Activated T-cell treated with anti-CD3 and anti-CD28 coated beads, Interleukin-2, amount 50 U/mL, for 24 hours (primary cell): ENCODE results near the gene CRAT.
A peak's percentile ranks its signal among the peaks of the same experiment; 100 is the strongest.

Experiments used
- DNase-seq: peaks from one replicate; pipeline ENCODE4 v3.0.0-alpha.2; 2020
- H3K27ac Mint-ChIP-seq: 2 replicates; pipeline ENCODE4 v1.8.0; 2020; ENCODE audit warnings: mild to moderate bottlenecking, mixed read lengths
- H3K27me3 Mint-ChIP-seq: 2 replicates; pipeline ENCODE4 v1.8.0; 2020; ENCODE audit warnings: mixed read lengths
- H3K36me3 Mint-ChIP-seq: 2 replicates; pipeline ENCODE4 v1.8.0; 2020; ENCODE audit warnings: low read depth, mixed read lengths
- H3K4me1 Mint-ChIP-seq: 2 replicates; pipeline ENCODE4 v1.8.0; 2020; ENCODE audit warnings: low read depth, mixed read lengths
- H3K4me3 Mint-ChIP-seq: 2 replicates; pipeline ENCODE4 v1.8.0; 2020; ENCODE audit warnings: mild to moderate bottlenecking, moderate library complexity, mixed read lengths
- H3K9me3 Mint-ChIP-seq: 2 replicates; pipeline ENCODE4 v1.8.0; 2020; ENCODE audit warnings: mixed read lengths

CRAT gene

GRCh38 chr9:129074106-129074505, 36.5 kb downstream of the CRAT start:
- Mint-ChIP-seq H3K9me3 (no peaks in the 10 kb centered on the region), H3K27me3 (no peaks in the 10 kb centered on the region), H3K36me3 (peaks cover 14% of the 10 kb centered on the region), H3K27ac (peak overlapping the region; percentile 71), H3K4me1 (peaks cover 27% of the 10 kb centered on the region), H3K4me3 (no peak overlapping the region)
- no peak for DNase-seq

- DNase-seq, result no peak
- no peaks in the 10 kb centered on the region for H3K9me3 Mint-ChIP-seq
- H3K36me3 Mint-ChIP-seq, result peaks cover 20% of the 10 kb centered on the region
- peak overlapping the region; percentile 29 for H3K27ac Mint-ChIP-seq
- H3K27me3 Mint-ChIP-seq, result no peaks in the 10 kb centered on the region
- H3K4me3 Mint-ChIP-seq, result no peak overlapping the region
- peaks cover 32% of the 10 kb centered on the region for H3K4me1 Mint-ChIP-seq
Observed at GRCh38 chr9:129073404-129073803, 37.2 kb downstream of the CRAT start.

GRCh38 chr9:129072171-129072570, 38.4 kb downstream of the CRAT start:
- H3K36me3 Mint-ChIP-seq, result peaks cover 32% of the 10 kb centered on the region
- H3K27ac Mint-ChIP-seq, result no peak overlapping the region
- no peak for DNase-seq
- H3K27me3 Mint-ChIP-seq, result no peaks in the 10 kb centered on the region
- H3K4me3 Mint-ChIP-seq, result no peak overlapping the region
- H3K4me1 Mint-ChIP-seq, result peaks cover 36% of the 10 kb centered on the region
- no peaks in the 10 kb centered on the region for H3K9me3 Mint-ChIP-seq

- peaks cover 35% of the 10 kb centered on the region for H3K36me3 Mint-ChIP-seq
- peaks cover 36% of the 10 kb centered on the region for H3K4me1 Mint-ChIP-seq
- no peaks in the 10 kb centered on the region for H3K27me3 Mint-ChIP-seq
- no peaks in the 10 kb centered on the region for H3K9me3 Mint-ChIP-seq
- no peak overlapping the region for H3K27ac Mint-ChIP-seq
- no peak overlapping the region for H3K4me3 Mint-ChIP-seq
- DNase-seq, result no peak
Observed at GRCh38 chr9:129071526-129072126, 39.0 kb downstream of the CRAT start.

GRCh38 chr9:129070696-129071525, 39.7 kb downstream of the CRAT start:
- Mint-ChIP-seq H3K4me3 (no peak overlapping the region), H3K27me3 (no peaks in the 10 kb centered on the region), H3K9me3 (no peaks in the 10 kb centered on the region), H3K4me1 (peaks cover 36% of the 10 kb centered on the region), H3K36me3 (peaks cover 40% of the 10 kb centered on the region), H3K27ac (peak overlapping the region; percentile 33)
- no peak for DNase-seq

GRCh38 chr9:129069862-129070641, 40.5 kb downstream of the CRAT start:
- H3K9me3 Mint-ChIP-seq, result no peaks in the 10 kb centered on the region
- no peak overlapping the region for H3K4me3 Mint-ChIP-seq
- H3K27ac Mint-ChIP-seq, result peak overlapping the region; percentile 92
- H3K36me3 Mint-ChIP-seq, result peaks cover 47% of the 10 kb centered on the region
- peaks cover 36% of the 10 kb centered on the region for H3K4me1 Mint-ChIP-seq
- DNase-seq, result peak; percentile 35
- no peaks in the 10 kb centered on the region for H3K27me3 Mint-ChIP-seq

- DNase-seq, result peak; percentile 74
- Mint-ChIP-seq H3K27me3 (no peaks in the 10 kb centered on the region), H3K36me3 (peaks cover 54% of the 10 kb centered on the region), H3K4me3 (peak overlapping the region; percentile 34), H3K9me3 (no peaks in the 10 kb centered on the region), H3K4me1 (peaks cover 36% of the 10 kb centered on the region), H3K27ac (peak overlapping the region; percentile 92)
Observed at GRCh38 chr9:129068990-129069861, 41.4 kb downstream of the CRAT start.

- no peak overlapping the region for H3K4me3 Mint-ChIP-seq
Observed at GRCh38 chr9:129068110-129068509, 42.5 kb downstream of the CRAT start.

GRCh38 chr9:129064499-129064908, 46.1 kb downstream of the CRAT start:
- no peaks in the 10 kb centered on the region for H3K9me3 Mint-ChIP-seq
- no peak overlapping the region for H3K4me3 Mint-ChIP-seq
- peaks cover 72% of the 10 kb centered on the region for H3K36me3 Mint-ChIP-seq
- no peak overlapping the region for H3K27ac Mint-ChIP-seq
- H3K4me1 Mint-ChIP-seq, result peaks cover 14% of the 10 kb centered on the region
- no peaks in the 10 kb centered on the region for H3K27me3 Mint-ChIP-seq
- DNase-seq, result no peak

More at GRCh38 chr9:129068110-129068509, 42.5 kb downstream of the CRAT start:
- H3K9me3 Mint-ChIP-seq, result no peaks in the 10 kb centered on the region
- H3K36me3 Mint-ChIP-seq, result peaks cover 61% of the 10 kb centered on the region
- no peak for DNase-seq
- H3K27me3 Mint-ChIP-seq, result no peaks in the 10 kb centered on the region
- peak overlapping the region; percentile 92 for H3K27ac Mint-ChIP-seq
- peaks cover 33% of the 10 kb centered on the region for H3K4me1 Mint-ChIP-seq

- no peak overlapping the region for H3K4me3 Mint-ChIP-seq
- DNase-seq, result no peak
- no peaks in the 10 kb centered on the region for H3K27me3 Mint-ChIP-seq
- H3K27ac Mint-ChIP-seq, result no peak overlapping the region
- no peaks in the 10 kb centered on the region for H3K9me3 Mint-ChIP-seq
- H3K4me1 Mint-ChIP-seq, result peaks cover under 1% of the 10 kb centered on the region
- H3K36me3 Mint-ChIP-seq, result peaks cover 71% of the 10 kb centered on the region
Observed at GRCh38 chr9:129063061-129063460, 47.5 kb downstream of the CRAT start.

- no peak for DNase-seq
- Mint-ChIP-seq H3K36me3 (peaks cover 68% of the 10 kb centered on the region), H3K27ac (no peak overlapping the region), H3K27me3 (no peaks in the 10 kb centered on the region), H3K4me1 (no peaks in the 10 kb centered on the region), H3K9me3 (no peaks in the 10 kb centered on the region), H3K4me3 (no peak overlapping the region)
Observed at GRCh38 chr9:129060991-129061390, 49.6 kb downstream of the CRAT start.

- no peaks in the 10 kb centered on the region for H3K27me3 Mint-ChIP-seq
- no peak overlapping the region for H3K27ac Mint-ChIP-seq
- no peaks in the 10 kb centered on the region for H3K4me1 Mint-ChIP-seq
- no peaks in the 10 kb centered on the region for H3K9me3 Mint-ChIP-seq
- H3K4me3 Mint-ChIP-seq, result no peak overlapping the region
- peaks cover 61% of the 10 kb centered on the region for H3K36me3 Mint-ChIP-seq
- no peak for DNase-seq
Observed at GRCh38 chr9:129059796-129060785, 50.5 kb downstream of the CRAT start.
